C1 segment of cervical spinal cord (tissue), 14 donors: ENCODE measurements around the gene TRIM66.

Experiments used
- DNase-seq, 14 donors: peaks; one replicate each; lab custom pipeline; 2025; lab: John Stamatoyannopoulos, UW

TRIM66 gene

DNA sequence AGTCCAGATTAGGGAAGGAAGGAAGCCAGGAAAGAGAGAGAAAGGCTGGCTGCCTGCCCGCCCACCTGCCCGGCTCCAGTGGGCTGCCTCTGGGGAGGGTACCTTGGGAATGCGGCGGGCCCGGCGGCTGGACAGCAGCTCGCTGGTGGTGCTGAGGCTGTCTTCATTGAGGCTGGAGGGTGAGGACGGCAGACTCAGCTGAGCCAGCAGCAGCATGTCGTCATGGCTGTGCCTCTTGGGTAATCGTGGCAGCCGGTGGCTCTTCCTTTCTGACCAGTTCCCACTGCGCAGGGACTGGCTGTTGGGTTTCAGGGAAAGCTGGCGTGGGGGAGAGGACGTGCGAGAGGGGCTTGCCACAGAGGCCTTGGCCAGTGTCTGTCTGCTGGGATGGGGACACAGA is 33.0 kb upstream of the TRIM66 start:
- peak in 1 of 14 donors; percentile 71 for DNase-seq

DNA sequence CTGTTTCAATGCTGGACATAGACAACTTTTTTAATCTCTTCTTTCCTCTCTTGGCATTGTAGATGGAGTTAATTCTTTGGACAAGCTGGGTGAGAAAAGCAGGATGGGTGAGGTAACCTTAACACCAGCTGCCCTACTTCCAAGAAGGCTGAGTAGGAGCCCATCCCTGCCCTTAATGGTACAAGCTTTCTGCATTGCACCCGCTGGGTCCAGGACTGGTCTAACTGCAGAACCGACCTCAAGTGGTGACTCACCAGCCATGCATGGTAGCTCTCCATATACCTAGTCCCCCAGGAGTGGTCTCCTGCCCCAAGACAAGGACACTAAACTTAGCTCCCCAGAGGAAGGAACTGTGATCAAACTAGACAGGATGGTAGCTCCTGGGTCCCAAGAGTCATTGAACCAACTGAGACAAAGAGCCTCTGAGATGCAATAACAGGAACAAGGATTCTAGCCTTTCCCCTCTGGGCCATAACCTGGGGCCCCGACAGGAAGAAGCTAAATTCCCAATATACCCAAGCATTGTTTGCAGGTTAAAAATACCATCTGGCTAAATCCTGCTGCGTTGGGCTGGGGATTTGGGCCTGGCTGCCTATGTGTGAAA is 32.3 kb upstream of the TRIM66 start:
- peak in 1 of 14 donors; percentile 26 for DNase-seq

DNA sequence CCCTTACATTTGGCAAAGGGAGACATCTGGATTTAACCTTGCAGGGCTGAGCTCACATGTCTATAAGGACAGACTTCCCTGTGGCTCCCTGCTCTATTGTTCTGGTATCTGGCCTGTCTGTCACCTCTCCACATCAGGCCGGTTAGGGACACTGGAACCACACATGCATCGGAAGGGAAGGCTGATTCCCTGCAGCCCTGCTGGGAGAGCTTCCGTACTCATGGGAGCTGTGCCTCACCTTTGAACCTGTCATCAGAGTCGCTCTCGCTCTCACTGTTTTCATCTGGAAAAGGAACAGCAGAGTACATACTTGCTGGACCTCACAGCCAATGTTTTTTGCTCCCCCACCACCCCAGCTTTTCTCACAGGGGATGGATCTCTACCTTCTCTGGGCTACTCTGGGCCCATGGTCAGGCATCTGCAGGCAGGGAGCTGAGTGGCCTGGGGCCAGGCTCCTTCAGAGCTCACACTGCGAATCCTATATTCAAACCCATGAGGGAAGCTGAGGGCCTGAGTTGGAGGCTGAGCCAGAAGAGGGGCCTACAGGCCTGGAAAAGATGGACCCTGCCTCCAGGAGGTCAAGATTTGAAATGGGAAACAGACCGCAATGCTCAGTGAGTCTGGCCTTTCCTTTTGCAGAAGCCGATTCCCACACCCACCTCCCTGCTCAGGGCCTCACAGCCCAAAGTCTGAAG is 31.4 kb upstream of the TRIM66 start:
- DNase-seq: no peak

DNA sequence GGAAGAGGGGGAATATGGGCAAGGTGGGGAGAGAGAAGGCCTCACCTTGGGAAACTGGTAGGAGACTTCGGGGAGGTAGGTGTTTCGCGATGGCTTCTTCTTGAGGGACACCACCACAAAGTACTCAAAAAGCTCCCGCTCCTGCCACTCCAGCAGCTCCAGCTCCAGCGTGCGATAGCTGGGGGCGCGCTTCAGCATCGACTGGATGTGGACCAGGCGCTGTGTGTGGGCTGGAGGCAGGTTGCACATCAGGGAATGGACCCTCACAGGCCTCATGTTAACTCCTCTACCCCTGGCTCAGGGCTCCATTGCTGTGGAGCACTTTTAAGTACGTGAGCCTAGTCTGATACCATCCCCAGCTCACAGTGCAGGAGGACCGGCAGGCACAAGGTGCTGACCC is 30.0 kb upstream of the TRIM66 start:
- DNase-seq: no peak

DNA sequence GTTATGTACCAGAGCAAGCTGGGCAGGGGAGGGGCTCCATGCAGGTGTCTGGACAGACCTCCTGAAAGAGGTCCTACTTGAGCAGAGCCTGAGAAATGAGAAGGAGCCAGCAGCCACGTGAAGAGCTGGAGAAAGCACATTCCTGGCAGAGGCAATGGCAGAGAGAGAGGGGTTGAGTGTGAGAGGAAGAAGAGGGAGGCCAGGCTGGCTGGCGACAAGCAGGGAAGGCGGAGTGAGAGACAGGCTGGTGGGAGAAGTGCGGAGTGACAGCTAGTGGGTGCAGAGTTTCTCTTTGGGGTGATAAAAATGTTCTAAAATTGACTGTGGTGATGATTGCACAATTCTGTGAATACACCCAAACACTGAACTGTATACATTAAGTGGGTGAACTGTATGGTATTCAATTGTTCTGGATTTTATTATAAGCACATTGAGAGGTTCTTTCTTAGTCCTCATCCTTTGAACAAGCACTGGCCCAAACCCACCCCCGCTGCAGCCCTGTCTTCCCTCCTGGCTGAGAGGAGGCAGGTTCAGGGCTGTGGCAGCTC is 29.5 kb upstream of the TRIM66 start:
- DNase-seq: no peak

DNA sequence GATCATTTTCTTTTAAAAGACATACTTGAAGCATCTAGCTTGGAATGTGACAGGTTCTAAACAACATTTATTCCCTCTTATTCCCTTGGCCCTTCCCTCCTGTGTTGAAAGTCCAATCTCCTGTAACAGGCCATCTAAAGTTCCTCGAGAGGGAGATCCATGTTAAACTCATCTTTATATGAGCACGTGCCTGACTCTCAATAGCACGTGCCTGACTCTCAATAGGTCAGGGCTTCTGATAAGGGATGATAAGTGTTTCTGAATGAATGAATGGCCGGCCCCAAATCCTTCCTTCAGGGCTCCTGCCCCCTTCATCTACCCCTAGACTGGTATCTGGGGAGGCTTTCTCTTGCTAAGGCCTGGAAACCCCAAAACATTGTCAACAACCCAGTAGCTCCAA is 27.3 kb upstream of the TRIM66 start:
- no peak for DNase-seq

DNA sequence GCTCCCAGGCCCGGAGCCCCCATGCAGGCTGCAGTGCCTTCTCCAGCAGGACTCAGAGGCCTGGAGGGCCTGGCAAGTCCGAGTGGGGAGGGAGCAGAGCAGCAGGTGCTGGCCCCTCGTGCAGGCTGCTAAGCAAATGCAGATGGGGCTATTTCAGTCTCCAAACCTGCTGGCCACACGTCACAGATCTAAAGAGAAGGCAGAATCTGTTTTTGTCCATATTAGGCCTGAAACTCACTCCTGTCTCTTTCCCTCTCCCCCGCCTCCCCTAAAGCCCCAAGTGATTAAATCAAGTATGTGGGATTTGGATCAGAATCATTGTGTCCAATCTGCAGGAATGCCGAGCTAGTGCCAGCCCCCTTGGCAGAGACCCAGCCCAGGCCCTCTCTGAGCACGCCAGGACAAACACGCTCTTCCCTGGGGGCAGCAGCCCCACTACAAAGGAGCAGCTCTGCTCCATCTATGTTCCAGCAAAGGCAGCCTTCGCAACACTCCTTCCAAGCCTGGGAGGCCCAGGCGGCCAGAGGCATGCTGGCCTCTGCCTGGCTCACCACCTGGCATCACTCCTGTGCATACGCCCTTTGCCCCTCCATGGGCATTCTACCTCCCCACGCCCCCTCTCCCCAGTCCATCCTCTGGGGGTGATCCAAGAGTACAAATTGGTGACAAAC is 26.7 kb upstream of the TRIM66 start:
- peak in 7 of 14 donors; percentile 29 to 64 (median 51) for DNase-seq

DNA sequence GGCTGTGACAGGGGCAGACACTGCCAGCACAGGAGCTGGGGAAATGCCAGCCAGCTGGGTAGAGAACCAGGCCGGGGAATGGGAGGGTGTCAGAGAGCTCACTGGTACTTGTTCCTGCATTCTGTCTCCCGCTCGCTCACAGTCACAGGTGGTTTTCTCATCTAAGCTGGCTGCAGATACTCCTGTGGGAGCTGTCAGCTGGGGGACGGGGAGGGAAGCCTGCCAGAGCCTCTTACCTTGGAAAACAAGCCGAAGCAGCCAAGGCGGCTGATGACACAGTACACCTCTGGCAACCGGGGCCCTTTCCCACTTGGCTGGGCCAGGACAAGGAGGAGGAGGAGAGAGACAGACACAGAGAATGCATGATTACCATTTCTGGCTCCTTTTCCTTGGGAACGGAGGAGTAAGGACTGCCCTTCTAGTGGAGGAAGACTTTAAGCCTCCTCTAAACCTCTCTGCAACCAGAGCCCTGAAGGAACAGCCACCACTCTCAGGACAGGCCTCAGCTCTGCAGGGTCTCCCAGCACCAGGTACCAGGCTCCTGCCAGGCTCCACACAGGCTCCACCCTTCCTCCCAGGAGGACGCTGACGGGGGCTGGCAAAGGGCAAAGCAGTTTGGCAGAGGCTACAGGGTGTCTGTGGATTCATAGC is 25.2 kb upstream of the TRIM66 start:
- peak in 6 of 14 donors; percentile 30 to 78 (median 36) for DNase-seq

DNA sequence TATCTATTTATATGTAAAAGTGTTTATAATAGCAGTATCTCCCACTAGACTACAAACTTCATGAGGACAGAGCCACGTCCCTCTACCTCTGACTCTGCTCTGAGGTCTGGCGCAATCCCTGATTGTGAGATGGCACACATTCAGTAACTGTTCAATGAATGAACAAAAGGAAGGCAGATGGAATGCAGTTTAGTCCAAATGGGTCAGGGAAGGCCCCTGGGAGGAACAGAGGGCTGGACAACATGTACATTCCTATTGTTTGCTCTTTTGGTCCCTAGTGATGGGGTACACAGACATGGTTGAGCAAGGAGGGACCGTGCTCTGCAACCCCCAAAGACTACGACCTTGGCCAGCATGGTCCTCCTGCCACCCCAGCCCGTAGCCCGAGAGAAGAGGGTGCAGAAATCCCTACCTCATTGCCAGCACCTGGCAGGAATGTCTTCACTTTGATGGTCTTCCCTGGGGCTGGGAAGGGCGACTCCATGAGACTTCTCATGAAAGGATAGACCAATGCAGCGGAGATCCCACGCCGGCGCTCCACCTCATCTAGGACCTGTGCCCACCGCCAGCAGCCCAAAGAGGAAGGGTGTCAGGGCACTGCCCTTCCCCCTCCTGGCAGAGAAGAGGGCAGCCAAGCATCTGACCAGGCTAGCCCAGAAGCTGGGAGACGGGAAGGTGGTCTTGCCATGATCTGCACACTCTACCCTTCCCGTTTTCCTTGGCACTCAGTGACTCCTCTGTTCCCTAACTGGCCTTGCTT is 24.4 kb upstream of the TRIM66 start:
- peak in 1 of 14 donors; percentile 58 for DNase-seq

DNA sequence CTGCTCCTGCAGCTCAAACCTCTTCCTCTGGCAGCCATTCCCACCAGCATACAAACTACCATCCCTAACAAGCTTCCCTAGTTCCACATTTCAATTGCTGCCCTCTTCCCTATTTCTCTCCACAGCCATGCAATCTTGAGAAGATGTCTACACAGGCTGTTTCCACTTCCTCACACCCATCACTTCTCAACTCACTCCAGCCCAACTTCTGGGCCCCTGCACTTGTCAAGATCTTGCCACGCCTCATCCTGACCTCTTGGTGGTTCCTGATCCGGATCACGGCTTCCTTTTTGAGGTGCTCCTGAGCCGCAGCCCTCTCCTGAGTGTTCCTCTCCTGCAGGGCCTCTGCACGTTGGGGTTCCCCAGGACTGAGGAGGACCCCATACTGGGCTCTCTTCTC is 22.7 kb upstream of the TRIM66 start:
- no peak for DNase-seq

DNA sequence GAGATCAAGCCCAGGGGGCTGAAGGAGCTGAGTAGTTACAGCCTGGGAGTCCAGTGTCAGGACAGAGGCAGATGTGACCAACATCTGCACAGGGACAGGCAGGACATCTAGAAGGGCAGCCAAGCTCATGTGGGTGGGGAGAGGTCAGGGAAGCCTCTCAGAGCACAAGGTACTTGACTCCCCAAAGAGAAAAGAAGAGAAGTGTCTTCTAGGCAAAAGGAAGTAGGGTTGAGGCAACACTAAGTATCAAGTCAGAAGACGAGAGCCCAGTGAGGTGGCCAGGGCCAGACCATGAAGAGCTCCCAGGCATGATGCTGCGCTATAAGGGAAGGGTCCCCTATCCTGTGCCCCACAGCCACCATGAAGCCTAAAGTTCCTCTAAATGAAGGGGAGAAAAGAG is 21.7 kb upstream of the TRIM66 start:
- DNase-seq: no peak

DNA sequence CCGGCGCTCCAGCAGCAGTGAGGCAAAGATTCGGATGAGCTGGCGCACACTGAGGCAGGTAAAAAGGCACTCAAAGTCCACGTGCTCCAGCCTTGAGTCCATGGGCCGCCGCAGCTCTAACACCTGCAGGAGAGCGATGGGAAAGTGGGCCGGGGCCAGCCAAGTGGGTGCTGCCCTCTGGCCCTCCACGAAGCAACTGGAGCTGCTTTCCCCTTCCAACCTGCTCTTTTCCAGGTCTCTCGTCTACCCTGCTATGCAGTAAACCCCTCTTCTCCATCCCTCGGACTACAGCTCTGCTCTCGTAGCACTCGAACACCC is 20.1 kb upstream of the TRIM66 start:
- no peak for DNase-seq

DNA sequence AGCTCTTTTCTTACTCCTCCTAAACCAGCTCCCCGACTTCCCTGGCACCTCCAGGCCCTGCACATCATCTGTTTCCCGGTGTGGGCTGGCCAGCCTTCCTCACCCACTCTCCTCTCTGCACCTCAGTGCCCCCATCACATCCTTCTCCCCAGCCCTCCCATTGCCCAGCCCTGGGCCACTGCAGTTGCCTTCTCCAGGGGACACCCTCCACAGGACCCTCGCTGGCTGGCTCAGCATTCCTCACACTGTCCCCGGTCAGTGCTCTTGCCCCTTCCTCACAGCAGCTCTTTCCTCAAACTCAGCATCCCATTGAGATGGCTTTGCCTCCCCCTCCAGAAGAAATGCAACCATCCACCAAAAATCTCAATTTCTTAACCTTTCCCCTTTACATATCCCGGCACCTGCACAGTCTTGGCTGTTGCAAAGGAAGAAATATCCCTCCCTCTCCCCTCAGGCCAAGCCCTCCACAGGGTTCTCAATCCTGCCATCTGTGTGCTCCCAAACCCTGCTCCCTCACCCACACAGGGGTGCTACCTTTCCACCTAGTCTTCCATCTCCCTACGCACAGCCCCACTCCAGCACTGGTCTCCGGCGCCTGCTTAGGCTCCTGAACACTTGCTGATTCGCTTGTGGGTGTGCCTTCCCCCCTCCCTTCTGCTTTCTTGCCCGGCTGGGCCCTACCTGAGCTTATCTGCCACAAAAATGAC is 19.6 kb upstream of the TRIM66 start:
- no peak for DNase-seq

DNA sequence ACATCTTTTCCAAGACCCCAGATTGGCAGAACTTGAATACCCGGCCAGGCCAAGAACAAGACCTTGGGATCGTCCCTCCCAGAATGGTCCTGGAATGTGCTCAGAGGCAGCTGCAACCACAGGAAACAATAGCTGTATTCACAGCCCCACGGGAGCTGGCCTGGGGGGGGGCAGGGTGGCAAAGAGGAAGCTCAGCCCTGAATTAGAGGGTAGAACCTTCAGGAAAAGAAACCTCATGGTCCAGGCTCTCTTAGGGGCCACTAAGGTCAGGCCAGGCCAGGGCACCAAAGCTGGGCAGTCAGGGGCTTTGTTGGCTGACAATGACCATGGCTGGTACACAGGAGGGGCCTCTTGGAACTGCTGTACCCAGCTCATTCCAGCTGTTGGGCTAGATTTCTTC is 17.4 kb upstream of the TRIM66 start:
- DNase-seq: peak in 10 of 14 donors; percentile 33 to 74 (median 46)

DNA sequence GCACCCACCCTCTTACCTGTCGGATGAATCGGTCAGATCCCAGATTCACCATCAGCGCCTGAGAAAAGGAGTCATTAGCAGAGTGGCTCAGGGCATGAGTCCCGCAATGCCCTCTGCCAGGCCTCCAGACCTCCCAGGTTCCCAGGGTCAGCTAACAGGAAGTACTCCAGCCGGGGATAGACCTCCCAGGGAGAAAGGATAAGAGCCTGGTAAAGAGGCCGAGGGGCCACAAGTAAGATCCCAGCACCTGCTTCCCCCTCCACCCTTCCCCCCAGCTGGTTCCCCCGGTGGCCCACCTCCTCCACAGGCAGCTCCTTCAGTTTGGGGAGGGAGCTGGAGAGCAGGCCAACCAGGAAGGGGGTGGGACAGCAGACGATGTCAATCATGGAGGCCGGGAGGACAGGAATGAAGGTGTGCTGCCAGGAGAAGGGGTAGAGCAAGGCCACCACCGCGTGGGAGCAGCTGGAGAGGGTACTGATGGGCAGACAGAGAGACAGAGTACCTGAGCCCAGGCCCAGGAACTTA is 16.5 kb upstream of the TRIM66 start:
- no peak for DNase-seq

DNA sequence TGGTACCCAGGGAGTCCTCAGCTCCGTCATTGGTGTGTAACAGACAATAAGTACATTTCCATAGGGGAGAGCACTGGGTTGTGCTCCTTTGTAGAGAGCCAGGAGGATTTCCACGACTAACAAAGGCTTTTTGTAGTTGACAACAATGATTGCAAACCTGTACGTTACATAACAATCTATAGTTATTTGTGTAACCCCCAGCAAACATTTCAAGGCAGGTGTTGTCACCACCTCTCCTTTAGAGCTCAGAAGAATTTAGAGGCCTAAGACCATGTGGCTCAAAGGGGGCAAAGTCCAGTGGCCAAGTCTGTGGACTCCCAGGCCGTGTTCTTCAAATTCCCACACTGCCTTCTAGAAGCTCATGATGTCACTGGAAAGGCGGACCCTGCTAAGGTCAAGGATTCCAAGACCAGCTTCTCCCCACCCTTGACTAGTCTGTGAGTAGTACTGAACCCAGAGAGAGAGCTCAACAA is 15.9 kb upstream of the TRIM66 start:
- DNase-seq: no peak

DNA sequence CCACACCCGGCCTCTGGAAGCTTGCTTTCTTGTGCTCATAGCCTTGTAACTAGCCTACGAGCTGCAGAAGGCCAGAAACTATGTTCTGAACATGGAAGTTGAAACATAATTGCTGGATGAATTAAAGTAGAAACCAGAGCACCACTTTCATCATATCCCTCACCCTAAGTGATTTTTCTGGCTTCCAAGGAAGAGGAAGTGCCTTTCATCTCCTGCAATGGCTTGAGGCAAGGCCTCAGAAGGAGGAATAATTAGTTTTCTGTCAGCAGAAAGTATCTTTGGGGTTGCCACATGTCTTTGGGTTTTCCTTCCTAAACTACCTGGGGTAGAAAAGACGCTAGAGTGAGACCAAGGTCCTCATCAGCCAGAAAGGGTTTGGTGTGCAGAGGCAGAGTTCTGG is 14.6 kb upstream of the TRIM66 start:
- DNase-seq: no peak

DNA sequence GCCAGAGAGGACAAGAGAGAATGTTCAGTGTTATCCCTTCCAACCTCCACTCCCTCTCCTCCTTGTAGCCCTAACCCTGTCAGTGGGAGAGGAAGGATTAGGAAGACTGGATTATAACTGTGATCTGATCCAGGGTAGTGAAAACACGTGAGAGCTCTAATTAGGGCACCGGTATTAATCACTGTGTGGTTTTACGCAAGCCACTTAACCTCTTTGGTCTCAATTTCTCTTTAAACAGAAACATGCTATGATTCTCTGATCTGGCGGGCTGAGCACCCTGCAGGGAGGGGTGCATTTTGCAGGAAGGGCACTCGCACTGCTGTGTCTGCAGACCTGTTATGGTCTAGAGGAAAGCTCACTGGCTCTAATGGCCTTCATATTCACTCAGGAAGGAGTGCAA is 11.7 kb upstream of the TRIM66 start:
- no peak for DNase-seq

DNA sequence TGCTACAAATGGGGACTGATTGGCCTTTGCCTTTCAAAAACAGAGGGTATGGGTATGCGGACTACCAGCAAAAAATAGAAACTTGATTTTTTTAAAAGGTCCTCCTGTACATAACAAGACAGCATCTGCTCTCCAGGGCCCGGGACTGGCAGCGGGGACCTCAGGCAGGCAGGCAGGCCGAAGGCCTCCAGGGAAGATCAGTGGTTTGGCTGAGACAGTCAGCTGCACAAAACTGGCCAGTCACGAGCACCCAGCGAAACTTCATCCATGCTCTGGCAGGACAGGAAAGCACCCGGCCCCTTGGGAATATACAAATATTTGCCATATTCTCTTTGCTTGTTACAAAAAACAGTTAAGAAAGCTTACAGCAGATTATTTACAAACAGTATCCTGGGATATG is 11.1 kb upstream of the TRIM66 start:
- DNase-seq: no peak

DNA sequence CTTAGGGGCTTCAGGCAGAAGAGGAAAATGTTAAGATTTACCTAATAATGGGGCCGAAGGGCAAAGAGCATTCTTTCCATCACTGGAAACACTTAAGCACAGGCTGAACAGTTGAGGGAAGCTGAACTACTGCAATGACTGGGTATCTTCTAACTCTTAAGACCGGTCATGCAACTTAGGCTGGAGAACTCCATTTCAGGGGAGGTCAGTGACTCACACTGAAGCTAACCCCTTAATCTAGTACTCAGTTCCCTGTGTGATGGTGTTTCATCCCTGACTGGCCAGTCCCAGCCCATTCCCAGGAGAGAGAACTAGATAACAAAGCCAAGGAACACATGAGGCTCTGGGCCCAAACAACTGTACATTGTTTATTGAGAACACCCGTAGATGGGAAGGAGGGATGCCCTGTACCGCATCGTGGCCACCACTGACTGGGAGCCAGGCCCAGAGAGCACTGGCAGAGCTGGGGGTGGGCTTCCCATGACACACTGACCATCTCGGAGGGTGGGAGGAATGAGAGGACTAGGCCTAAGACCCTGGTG is 10.6 kb upstream of the TRIM66 start:
- no peak for DNase-seq
